Testis (tissue), 2 donors: ENCODE results near the gene FGF3.

Experiments
- POLR2A ChIP-seq: fragments of 450-650 bp; IDR thresholded peaks from one replicate; pipeline ENCODE4 v1.6.1; 2017; ENCODE audit warnings: antibody characterized with exemption, mild to moderate bottlenecking, moderate library complexity
- TF ChIP-seq, protein P1 (sequence below), 3 experiments: fragments of 450-650 bp in 2 of 3; fragments of 200-600 bp in 1 of 3; sonication (generic) in 1 of 3; IDR thresholded peaks; one replicate each; pipeline ENCODE4 v1.5.1; 2016 to 2019; ENCODE audit warnings: antibody characterized with exemption in 3 of 3, mild to moderate bottlenecking in 2 of 3, moderate library complexity in 1 of 3

DNA sequence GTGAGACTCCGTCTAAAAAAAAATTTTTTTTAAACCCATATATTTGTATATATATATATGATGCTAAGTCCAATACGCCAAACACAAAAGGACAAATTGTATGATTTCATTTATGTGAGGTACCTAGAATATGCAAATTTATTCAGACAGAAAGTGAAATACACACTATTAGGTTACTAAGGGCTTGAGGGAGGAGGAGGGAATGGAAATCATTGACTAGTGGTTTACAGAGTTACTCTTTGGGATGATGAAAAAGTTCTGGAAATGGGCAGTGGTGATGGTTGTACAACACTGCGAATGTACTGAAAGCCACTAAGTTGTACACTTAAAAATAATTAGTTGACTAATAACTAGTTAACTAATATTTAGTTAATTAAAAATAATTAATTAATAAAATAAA is 36.2 kb upstream of the FGF3 start:
- TF ChIP-seq, protein P1, sequence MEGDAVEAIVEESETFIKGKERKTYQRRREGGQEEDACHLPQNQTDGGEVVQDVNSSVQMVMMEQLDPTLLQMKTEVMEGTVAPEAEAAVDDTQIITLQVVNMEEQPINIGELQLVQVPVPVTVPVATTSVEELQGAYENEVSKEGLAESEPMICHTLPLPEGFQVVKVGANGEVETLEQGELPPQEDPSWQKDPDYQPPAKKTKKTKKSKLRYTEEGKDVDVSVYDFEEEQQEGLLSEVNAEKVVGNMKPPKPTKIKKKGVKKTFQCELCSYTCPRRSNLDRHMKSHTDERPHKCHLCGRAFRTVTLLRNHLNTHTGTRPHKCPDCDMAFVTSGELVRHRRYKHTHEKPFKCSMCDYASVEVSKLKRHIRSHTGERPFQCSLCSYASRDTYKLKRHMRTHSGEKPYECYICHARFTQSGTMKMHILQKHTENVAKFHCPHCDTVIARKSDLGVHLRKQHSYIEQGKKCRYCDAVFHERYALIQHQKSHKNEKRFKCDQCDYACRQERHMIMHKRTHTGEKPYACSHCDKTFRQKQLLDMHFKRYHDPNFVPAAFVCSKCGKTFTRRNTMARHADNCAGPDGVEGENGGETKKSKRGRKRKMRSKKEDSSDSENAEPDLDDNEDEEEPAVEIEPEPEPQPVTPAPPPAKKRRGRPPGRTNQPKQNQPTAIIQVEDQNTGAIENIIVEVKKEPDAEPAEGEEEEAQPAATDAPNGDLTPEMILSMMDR (IDR thresholded peaks at IDR 0.05) = no peak
- TF ChIP-seq POLR2A = no peak
